ENCODE measurements around the gene CXCL5.

DNA sequence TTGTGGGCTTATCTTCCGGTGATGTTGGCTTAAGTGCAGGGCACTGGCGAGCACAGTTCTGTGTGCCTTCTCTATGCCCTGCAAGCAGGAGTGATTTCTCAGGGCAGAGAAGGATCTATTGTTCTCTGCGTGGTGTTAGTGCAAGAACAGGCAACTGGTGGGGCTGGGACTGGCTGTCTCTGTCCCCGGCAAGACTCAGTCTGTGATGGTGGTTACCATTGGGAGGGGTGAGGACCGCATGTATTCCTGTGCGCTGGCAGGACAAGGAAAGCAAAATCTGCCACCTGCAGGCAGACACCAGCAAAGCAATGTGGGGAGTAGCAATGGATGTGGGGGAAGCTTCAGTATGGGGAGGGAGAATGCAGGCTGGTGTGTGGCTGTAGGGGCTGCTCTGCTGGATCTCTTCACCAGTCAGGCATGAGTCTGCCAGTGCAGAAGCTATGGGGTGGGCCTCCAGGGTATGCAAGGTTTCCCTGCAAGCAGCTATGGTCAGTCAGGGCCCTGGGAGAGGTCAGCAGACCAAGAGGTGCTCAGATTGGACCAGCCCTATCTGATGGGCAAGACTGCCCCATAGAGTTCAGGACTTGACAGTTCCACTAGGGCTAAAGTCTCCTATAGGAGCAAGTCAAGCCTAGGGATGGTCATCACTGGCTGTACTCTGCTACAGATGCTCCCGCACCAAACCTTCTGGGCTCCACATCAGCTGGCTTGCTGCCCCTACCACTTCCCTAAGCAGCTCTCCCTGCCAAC, 33.4 kb downstream of the CXCL5 start:
- TF ChIP-seq, protein P1, sequence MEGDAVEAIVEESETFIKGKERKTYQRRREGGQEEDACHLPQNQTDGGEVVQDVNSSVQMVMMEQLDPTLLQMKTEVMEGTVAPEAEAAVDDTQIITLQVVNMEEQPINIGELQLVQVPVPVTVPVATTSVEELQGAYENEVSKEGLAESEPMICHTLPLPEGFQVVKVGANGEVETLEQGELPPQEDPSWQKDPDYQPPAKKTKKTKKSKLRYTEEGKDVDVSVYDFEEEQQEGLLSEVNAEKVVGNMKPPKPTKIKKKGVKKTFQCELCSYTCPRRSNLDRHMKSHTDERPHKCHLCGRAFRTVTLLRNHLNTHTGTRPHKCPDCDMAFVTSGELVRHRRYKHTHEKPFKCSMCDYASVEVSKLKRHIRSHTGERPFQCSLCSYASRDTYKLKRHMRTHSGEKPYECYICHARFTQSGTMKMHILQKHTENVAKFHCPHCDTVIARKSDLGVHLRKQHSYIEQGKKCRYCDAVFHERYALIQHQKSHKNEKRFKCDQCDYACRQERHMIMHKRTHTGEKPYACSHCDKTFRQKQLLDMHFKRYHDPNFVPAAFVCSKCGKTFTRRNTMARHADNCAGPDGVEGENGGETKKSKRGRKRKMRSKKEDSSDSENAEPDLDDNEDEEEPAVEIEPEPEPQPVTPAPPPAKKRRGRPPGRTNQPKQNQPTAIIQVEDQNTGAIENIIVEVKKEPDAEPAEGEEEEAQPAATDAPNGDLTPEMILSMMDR (IDR thresholded peaks at IDR 0.05), result peak in 2 of 6 experiments; percentile 7 to 44
- no peak for TF ChIP-seq POLR2A (IDR thresholded peaks at IDR 0.05)
